ENCODE measurements around the gene MADD. TPM values are rescaled to one million over a fixed set of nuclear protein-coding genes. Genes with fewer than 3 reads are reported as not detected.

The MADD gene
- total RNA-seq, 4 donors from 2014 or later = 43.2 to 65.5 (median 51.5) TPM

GRCh38 chr11:47259232-47259977, 10.5 kb upstream of the MADD start:
- DNase-seq (ENCODE audit: low spot score in 2 of 2) = no peak
- intact Hi-C loops (cut with DNase I; ENCODE audit: low total_unique reads) = no loop called here
- no peak overlapping the region for H3K4me3 ChIP-seq (ENCODE audit: low read depth, poor library complexity, severe bottlenecking)
- no peak for TF ChIP-seq POLR2A (IDR thresholded peaks at IDR 0.05)
- TF ChIP-seq, protein P1, sequence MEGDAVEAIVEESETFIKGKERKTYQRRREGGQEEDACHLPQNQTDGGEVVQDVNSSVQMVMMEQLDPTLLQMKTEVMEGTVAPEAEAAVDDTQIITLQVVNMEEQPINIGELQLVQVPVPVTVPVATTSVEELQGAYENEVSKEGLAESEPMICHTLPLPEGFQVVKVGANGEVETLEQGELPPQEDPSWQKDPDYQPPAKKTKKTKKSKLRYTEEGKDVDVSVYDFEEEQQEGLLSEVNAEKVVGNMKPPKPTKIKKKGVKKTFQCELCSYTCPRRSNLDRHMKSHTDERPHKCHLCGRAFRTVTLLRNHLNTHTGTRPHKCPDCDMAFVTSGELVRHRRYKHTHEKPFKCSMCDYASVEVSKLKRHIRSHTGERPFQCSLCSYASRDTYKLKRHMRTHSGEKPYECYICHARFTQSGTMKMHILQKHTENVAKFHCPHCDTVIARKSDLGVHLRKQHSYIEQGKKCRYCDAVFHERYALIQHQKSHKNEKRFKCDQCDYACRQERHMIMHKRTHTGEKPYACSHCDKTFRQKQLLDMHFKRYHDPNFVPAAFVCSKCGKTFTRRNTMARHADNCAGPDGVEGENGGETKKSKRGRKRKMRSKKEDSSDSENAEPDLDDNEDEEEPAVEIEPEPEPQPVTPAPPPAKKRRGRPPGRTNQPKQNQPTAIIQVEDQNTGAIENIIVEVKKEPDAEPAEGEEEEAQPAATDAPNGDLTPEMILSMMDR (IDR thresholded peaks at IDR 0.05) = no peak
- WGBS, 2 donors = 42 to 43% methylated on average over 9 to 10 of the region's 10 CpGs

GRCh38 chr11:47260366-47260765, 9.6 kb upstream of the MADD start:
- intact Hi-C loops (cut with DNase I; ENCODE audit: low total_unique reads) = no loop called here
- TF ChIP-seq, protein P1 (IDR thresholded peaks at IDR 0.05) = no peak
- no peak for TF ChIP-seq POLR2A (IDR thresholded peaks at IDR 0.05)
- no peak for DNase-seq (ENCODE audit: low spot score in 2 of 2)
- H3K4me3 ChIP-seq (ENCODE audit: low read depth, poor library complexity, severe bottlenecking) = no peak overlapping the region
- WGBS, 2 donors = 90% methylated on average over 19 of the region's 19 CpGs

- 92 to 93% methylated on average over 22 of the region's 22 CpGs for WGBS, 2 donors
- H3K4me3 ChIP-seq (ENCODE audit: low read depth, poor library complexity, severe bottlenecking) = no peak overlapping the region
- intact Hi-C loops (cut with DNase I; ENCODE audit: low total_unique reads) = no loop called here
- no peak for TF ChIP-seq POLR2A (IDR thresholded peaks at IDR 0.05)
- TF ChIP-seq, protein P1 (IDR thresholded peaks at IDR 0.05) = no peak
- DNase-seq (ENCODE audit: low spot score in 2 of 2) = no peak
Observed at GRCh38 chr11:47261291-47261800, 8.6 kb upstream of the MADD start.

GRCh38 chr11:47264119-47264518, 5.8 kb upstream of the MADD start:
- DNase-seq (ENCODE audit: low spot score in 2 of 2) = no peak
- no peak overlapping the region for H3K4me3 ChIP-seq (ENCODE audit: low read depth, poor library complexity, severe bottlenecking)
- no peak for TF ChIP-seq POLR2A (IDR thresholded peaks at IDR 0.05)
- intact Hi-C loops (cut with DNase I; ENCODE audit: low total_unique reads) = no loop called here
- WGBS, 2 donors = 87 to 90% methylated on average over 6 of the region's 6 CpGs

- WGBS, 2 donors = 87 to 89% methylated on average over 4 of the region's 4 CpGs
- DNase-seq (ENCODE audit: low spot score in 2 of 2) = no peak
- no peak overlapping the region for H3K4me3 ChIP-seq (ENCODE audit: low read depth, poor library complexity, severe bottlenecking)
- intact Hi-C loops (cut with DNase I; ENCODE audit: low total_unique reads) = no loop called here
- no peak for TF ChIP-seq POLR2A (IDR thresholded peaks at IDR 0.05)
Observed at GRCh38 chr11:47264521-47264920, 5.4 kb upstream of the MADD start.

- no peak for DNase-seq (ENCODE audit: low spot score in 2 of 2)
- TF ChIP-seq, protein P1 (IDR thresholded peaks at IDR 0.05) = no peak
- TF ChIP-seq POLR2A (IDR thresholded peaks at IDR 0.05) = no peak
- intact Hi-C loops (cut with DNase I; ENCODE audit: low total_unique reads) = loop anchor here (5.0 kb wide), 1 partner anchor 86 kb away; no protein-coding TSS in a partner anchor
- WGBS, 2 donors = 83% methylated on average over 6 of the region's 6 CpGs
- no peak overlapping the region for H3K4me3 ChIP-seq (ENCODE audit: low read depth, poor library complexity, severe bottlenecking)
Observed at GRCh38 chr11:47267876-47268275, 2.1 kb upstream of the MADD start.

All from lower leg skin (tissue), 4 donors.